Fibroblast of lung (primary cell): Measurements from ENCODE around the gene DNMBP. TPM values are rescaled to one million over a fixed set of nuclear protein-coding genes. Genes with fewer than 3 reads are reported as not detected.

Experiments used
- DNase-seq, 2 donors: peaks; one replicate each; pipeline versions ENCODE4 v3.0.0 to v3.0.0-alpha.2; 2010; ENCODE audit warnings: low read depth in 2 of 2
- H2AFZ ChIP-seq: 2 replicates; pipeline ENCODE4 v1.5.1; 2012; ENCODE audit warnings: low read length, control low read depth, inconsistent platforms
- H3K27ac ChIP-seq: 2 replicates; pipeline ENCODE4 v1.5.1; 2011; ENCODE audit warnings: low read length, control low read depth; ENCODE audit not compliant: insufficient read depth
- H3K27me3 ChIP-seq: 2 replicates; pipeline ENCODE4 v1.5.1; 2011; ENCODE audit warnings: mild to moderate bottlenecking, low read length; ENCODE audit not compliant: control insufficient read depth, insufficient read depth
- H3K36me3 ChIP-seq: 2 replicates; pipeline ENCODE4 v1.5.1; 2011; ENCODE audit warnings: low read length; ENCODE audit not compliant: control insufficient read depth, insufficient read depth
- H3K4me1 ChIP-seq: 2 replicates; pipeline ENCODE4 v1.5.1; 2011; ENCODE audit warnings: low read length; ENCODE audit not compliant: control insufficient read depth, insufficient read depth; ENCODE audit errors: extremely low read depth
- H3K4me2 ChIP-seq: 2 replicates; pipeline ENCODE4 v1.5.1; 2011; ENCODE audit warnings: low read length, control low read depth; ENCODE audit not compliant: insufficient read depth; ENCODE audit errors: extremely low read depth
- H3K4me3 ChIP-seq, 4 experiments: fragments of 200-600 bp in 1 of 4; sonication (generic) in 1 of 4; replicated peaks in 1 of 4; 2 replicates each; pipeline ENCODE4 v1.5.1; 2011 to 2016; ENCODE audit warnings: low read length in 4 of 4, low read depth in 3 of 4, mild to moderate bottlenecking in 3 of 4, control low read depth in 2 of 4, inconsistent platforms in 1 of 4, mixed read lengths in 1 of 4; ENCODE audit not compliant: insufficient read depth in 1 of 4; ENCODE audit errors: control extremely low read depth in 1 of 4
- H3K79me2 ChIP-seq: 2 replicates; pipeline ENCODE4 v1.5.1; 2012; ENCODE audit warnings: mild to moderate bottlenecking, low read length, inconsistent platforms; ENCODE audit not compliant: control insufficient read depth, insufficient read depth
- H3K9ac ChIP-seq: 2 replicates; pipeline ENCODE4 v1.5.1; 2011; ENCODE audit warnings: mild to moderate bottlenecking, low read length, control low read depth; ENCODE audit not compliant: insufficient read depth
- H3K9me3 ChIP-seq: 2 replicates; pipeline ENCODE4 v1.5.1; 2012; ENCODE audit warnings: low read depth, low read length; ENCODE audit not compliant: control insufficient read depth, insufficient read depth
- H4K20me1 ChIP-seq: 2 replicates; pipeline ENCODE4 v1.5.1; 2011; ENCODE audit warnings: low read length; ENCODE audit not compliant: control insufficient read depth, insufficient read depth; ENCODE audit errors: extremely low read depth
- EZH2 ChIP-seq: IDR thresholded peaks from 2 replicates; pipeline ENCODE4 v1.5.1; 2012; ENCODE audit warnings: low read length, control low read depth, mild to moderate bottlenecking; ENCODE audit errors: missing control alignments
- polyA plus RNA-seq, 2 donors: library from polyadenylated mRNA; depleted of rRNA in 1 of 2; stranded (reverse) in 1 of 2; unstranded in 1 of 2; fragments of >200 nt; gene quantifications; 2 replicates each; pipeline ENCODE4 v1.2.1, GENCODE V29; 2011 to 2012; ENCODE audit warnings: missing spikeins in 1 of 2
- total RNA-seq: library from RNA; depleted of rRNA; stranded (reverse); fragments of >200 nt; gene quantifications from 2 replicates; pipeline ENCODE4 v1.2.1, GENCODE V29; 2014
- TF ChIP-seq, protein P1 (sequence below), 2 donors: IDR thresholded peaks in 1 of 2; conservative IDR thresholded peaks in 1 of 2; 1 replicate in 1 of 2; 2 replicates in 1 of 2; pipeline ENCODE4 v1.5.1; 2011 to 2012; ENCODE audit warnings: low read length in 2 of 2, control low read depth in 1 of 2, inconsistent platforms in 1 of 2, low read depth in 1 of 2, mild to moderate bottlenecking in 1 of 2

DNMBP gene
- total and polyA plus RNA-seq, 2 donors (not counting 1 experiment from before 2014, with no cell fraction given) = 12.9 to 21.2 TPM

DNA sequence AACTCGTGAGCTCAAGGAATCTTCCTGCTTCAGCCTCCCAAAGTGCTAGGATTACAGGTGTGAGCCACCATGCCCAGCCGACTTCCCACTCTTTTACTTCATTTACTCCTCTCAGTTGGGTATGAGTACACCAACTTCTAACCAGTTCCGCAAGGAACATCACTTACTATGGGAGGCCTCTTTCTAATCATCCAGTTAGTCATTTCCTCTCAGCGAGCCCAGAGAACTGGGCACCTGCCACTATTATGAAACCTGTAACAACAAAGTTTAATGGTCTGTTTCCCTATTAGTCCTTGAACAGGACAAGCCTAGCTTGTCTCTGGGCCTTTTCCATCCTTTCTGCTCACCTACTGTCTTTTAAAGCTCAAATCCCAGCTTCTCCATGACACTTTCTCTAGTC lies 88.8 kb downstream of the DNMBP start:
- Histone ChIP-seq H4K20me1 (no peaks in the 10 kb centered on the region), H3K36me3 (peaks cover 1% of the 10 kb centered on the region), H3K4me3 (no peak overlapping the region), H3K9ac (no peak overlapping the region), H3K79me2 (peaks cover 61% of the 10 kb centered on the region), H3K27ac (no peak overlapping the region), H3K9me3 (no peaks in the 10 kb centered on the region), H2AFZ (no peak overlapping the region), H3K4me1 (peaks cover 2% of the 10 kb centered on the region), H3K4me2 (no peak overlapping the region), H3K27me3 (no peaks in the 10 kb centered on the region)
- peak; percentile 40 to 71 for DNase-seq
- TF ChIP-seq EZH2 = no peak
- TF ChIP-seq, protein P1, sequence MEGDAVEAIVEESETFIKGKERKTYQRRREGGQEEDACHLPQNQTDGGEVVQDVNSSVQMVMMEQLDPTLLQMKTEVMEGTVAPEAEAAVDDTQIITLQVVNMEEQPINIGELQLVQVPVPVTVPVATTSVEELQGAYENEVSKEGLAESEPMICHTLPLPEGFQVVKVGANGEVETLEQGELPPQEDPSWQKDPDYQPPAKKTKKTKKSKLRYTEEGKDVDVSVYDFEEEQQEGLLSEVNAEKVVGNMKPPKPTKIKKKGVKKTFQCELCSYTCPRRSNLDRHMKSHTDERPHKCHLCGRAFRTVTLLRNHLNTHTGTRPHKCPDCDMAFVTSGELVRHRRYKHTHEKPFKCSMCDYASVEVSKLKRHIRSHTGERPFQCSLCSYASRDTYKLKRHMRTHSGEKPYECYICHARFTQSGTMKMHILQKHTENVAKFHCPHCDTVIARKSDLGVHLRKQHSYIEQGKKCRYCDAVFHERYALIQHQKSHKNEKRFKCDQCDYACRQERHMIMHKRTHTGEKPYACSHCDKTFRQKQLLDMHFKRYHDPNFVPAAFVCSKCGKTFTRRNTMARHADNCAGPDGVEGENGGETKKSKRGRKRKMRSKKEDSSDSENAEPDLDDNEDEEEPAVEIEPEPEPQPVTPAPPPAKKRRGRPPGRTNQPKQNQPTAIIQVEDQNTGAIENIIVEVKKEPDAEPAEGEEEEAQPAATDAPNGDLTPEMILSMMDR (conservative IDR thresholded peaks at IDR 0.05 in 1 of 2, IDR thresholded peaks at IDR 0.05 in 1 of 2; ENCODE audit: low read depth in 1 of 2, low read length in 2 of 2) = no peak

DNA sequence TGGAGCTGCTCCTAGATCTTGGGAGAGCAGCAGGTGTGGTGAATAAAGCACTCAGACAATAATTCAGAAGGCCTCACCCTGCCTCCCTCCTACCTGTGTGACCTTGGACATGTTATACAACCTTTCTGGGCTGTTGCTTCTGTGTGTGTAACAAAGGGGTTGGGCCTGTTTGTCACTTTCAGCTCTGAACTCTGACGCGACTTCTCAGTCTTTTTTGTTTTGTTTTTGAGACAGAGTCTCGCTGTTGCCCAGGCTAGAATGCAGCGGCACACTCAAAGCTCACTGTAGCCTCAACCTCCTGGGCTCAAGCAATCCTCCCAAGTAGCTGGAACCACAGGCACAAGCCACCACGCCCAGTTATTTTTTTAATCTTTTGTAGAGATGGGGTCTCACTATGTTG lies 89.3 kb downstream of the DNMBP start:
- Histone ChIP-seq H3K36me3 (peaks cover 1% of the 10 kb centered on the region), H2AFZ (no peak overlapping the region), H3K27me3 (no peaks in the 10 kb centered on the region), H4K20me1 (no peaks in the 10 kb centered on the region), H3K9ac (no peak overlapping the region), H3K4me3 (no peak overlapping the region), H3K9me3 (no peaks in the 10 kb centered on the region), H3K4me2 (no peak overlapping the region), H3K27ac (no peak overlapping the region), H3K4me1 (peaks cover 2% of the 10 kb centered on the region), H3K79me2 (peaks cover 61% of the 10 kb centered on the region)
- DNase-seq = no peak
- TF ChIP-seq EZH2 = no peak
- TF ChIP-seq, protein P1 (conservative IDR thresholded peaks at IDR 0.05 in 1 of 2, IDR thresholded peaks at IDR 0.05 in 1 of 2; ENCODE audit: low read depth in 1 of 2, low read length in 2 of 2) = no peak

DNA sequence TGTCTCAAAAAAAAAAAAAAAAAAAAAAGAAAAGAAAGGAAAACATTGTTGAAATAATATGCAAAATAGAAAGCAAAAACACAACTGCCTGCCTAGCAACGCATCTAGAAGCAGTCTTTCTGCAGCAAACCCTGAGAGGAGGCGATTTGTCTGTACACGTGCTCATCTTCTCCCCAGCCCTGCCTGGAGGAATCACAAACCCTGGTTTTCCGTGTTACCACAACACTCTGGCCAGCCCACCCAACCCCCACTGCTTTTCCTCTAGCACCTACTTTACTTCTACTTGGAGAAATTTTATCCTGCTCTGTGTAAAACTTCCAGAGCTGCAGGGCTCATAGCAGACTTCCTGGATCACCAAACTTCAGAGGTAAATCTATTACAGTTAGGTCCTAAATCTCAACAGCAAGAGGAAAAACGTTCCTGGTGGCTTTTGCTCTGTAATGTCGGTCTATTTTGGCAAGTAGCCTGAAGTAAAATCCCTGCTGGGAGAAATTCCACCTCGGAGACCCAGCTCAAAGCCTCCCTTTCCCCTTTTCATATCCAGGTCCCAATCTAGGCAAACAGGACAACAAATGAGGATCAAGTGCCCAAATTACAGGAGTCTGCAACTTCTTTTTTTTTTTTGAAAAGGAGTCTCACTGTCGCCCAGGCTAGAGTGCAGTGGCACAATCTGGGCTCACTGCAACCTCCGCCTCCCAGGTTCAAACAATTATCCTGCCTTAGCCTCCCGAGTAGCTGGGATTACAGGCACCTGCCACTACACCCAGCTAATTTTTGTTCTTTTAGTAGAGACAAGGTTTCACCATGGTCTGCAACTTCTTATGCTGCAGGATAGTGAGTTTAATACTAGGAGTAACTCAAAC lies 91.6 kb downstream of the DNMBP start:
- peaks cover 1% of the 10 kb centered on the region for H3K36me3 ChIP-seq
- TF ChIP-seq EZH2 = no peak
- TF ChIP-seq, protein P1 (conservative IDR thresholded peaks at IDR 0.05 in 1 of 2, IDR thresholded peaks at IDR 0.05 in 1 of 2; ENCODE audit: low read depth in 1 of 2, low read length in 2 of 2) = no peak
- DNase-seq = peak; percentile 63 to 72
- peaks cover 57% of the 10 kb centered on the region for H3K79me2 ChIP-seq
- H2AFZ ChIP-seq = peak overlapping the region; percentile 24
- H3K4me2 ChIP-seq = peak overlapping the region; percentile 90
- peak overlapping the region; percentile 62 for H3K27ac ChIP-seq
- H4K20me1 ChIP-seq = no peaks in the 10 kb centered on the region
- H3K27me3 ChIP-seq = no peaks in the 10 kb centered on the region
- no peak overlapping the region for H3K9ac ChIP-seq
- H3K9me3 ChIP-seq = no peaks in the 10 kb centered on the region
- H3K4me1 ChIP-seq = peaks cover 2% of the 10 kb centered on the region
- H3K4me3 ChIP-seq = peak overlapping the region in 3 of 4 experiments; percentile 1 to 51 (median 46)
